NCI-H2029 (cell line): ENCODE measurements around the gene NOTCH1.

Experiments used
- DNase-seq: peaks from one replicate; lab custom pipeline; 2025; lab: John Stamatoyannopoulos, UW

NOTCH1 gene

GRCh38 chr9:136484153-136485048 lies 61.4 kb downstream of the NOTCH1 start:
- peak; percentile 35 for DNase-seq

GRCh38 chr9:136483589-136484152 lies 62.2 kb downstream of the NOTCH1 start:
- peak; percentile 93 for DNase-seq

- DNase-seq, result peak; percentile 99
Observed at GRCh38 chr9:136482793-136483588, 62.9 kb downstream of the NOTCH1 start, which contains the start of gene SEC16A. SEC16A (minus strand) TSS chr9:136483040; CDS start chr9:136477615, 5,425 bp downstream.

- peak; percentile 12 for DNase-seq
Observed at GRCh38 chr9:136482046-136482792, 63.6 kb downstream of the NOTCH1 start.

GRCh38 chr9:136481558-136481957 lies 64.3 kb downstream of the NOTCH1 start:
- DNase-seq, result no peak

- no peak for DNase-seq
Observed at GRCh38 chr9:136476369-136477150, 69.3 kb downstream of the NOTCH1 start.

- DNase-seq, result no peak
Observed at GRCh38 chr9:136474974-136475865, 70.6 kb downstream of the NOTCH1 start.

GRCh38 chr9:136474021-136474640 lies 71.7 kb downstream of the NOTCH1 start:
- no peak for DNase-seq

GRCh38 chr9:136473354-136473721 lies 72.5 kb downstream of the NOTCH1 start:
- no peak for DNase-seq

GRCh38 chr9:136472640-136473353 lies 73.1 kb downstream of the NOTCH1 start:
- no peak for DNase-seq

- no peak for DNase-seq
Observed at GRCh38 chr9:136471802-136472487, 73.9 kb downstream of the NOTCH1 start.

- no peak for DNase-seq
Observed at GRCh38 chr9:136470792-136471469, 74.9 kb downstream of the NOTCH1 start.

GRCh38 chr9:136470356-136470755 lies 75.5 kb downstream of the NOTCH1 start:
- no peak for DNase-seq

GRCh38 chr9:136467766-136468165 lies 78.1 kb downstream of the NOTCH1 start:
- no peak for DNase-seq

GRCh38 chr9:136466155-136466541 lies 79.7 kb downstream of the NOTCH1 start:
- DNase-seq, result no peak

- DNase-seq, result no peak
Observed at GRCh38 chr9:136465500-136466154, 80.2 kb downstream of the NOTCH1 start.

GRCh38 chr9:136464241-136464640 lies 81.6 kb downstream of the NOTCH1 start:
- no peak for DNase-seq
